GM21723 (cell line): Measurements from ENCODE around the gene CEP170B.
"Not testable (repeated sequence)": the region's sequence is repeated elsewhere in the genome, so short reads cannot be mapped to it uniquely, and the experiment has no call there.

ENCODE experiments used
- ATAC-seq: cut with Tn5 transposase; IDR thresholded peaks from one replicate; pipeline ENCODE4 v1.9.1; 2021; ENCODE audit warnings: mild to moderate bottlenecking, moderate library complexity; ENCODE audit not compliant: unreplicated experiment

The CEP170B gene

DNA sequence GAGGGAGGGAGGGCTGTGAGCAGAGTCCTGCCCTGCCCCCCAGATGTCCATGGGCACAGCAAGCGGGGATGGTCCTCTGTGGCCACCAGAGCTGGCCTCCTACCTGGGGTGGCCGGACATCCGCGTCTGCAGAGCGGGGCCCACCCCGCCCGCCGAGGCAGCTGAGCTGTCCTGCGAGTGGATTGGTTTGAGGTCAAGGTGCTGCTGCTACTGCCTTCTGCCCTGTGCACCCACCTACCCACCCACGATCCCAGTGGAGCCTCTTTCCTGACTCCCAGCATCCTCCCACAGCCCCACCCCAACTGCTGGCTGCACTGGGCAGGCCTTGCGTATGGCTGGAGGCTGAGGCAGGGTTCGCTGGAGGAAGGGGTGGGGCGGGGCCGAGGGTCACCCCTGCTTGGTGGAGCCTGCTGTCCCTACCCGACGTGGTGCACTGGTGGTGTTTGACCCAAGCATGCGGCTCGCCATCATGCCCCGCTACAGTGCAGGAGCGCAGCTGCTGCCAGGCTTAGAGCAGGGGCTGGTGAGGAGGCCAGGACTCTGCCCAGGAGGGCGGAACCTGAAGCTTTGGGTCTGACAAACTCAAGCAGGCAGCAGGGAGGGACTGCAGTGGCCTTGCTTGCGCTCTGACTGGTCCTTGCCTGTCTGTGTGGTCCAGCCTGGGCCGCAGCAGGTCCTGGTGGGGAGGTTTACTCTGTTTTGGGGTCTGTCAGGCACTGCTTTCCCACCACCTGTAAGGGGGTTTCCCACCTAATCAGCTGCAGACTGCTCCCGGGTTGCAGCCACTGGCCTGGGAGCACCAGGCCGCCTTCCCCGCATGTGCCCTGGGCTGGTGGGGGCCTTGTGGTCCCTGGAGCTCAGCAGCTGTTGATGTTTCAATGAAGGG is 23.7 kb downstream of the CEP170B start:
- no peak for ATAC-seq

DNA sequence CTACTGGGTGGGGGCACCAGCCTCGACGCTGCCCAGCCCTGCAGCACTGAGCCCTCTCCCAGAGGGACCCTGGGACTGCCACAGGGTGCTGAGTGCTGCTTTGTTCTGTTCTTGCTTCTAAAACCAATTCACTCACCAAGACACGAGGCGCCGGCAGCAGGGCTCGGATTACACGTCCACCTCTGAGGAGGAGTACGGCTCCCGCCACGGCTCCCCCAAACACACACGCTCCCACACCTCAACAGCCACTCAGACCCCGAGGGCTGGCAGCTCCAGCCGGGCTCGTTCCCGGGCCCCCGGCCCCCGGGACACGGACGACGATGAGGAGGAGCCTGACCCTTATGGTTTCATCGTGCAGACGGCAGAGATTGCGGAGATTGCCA is 24.3 kb downstream of the CEP170B start:
- no peak for ATAC-seq

DNA sequence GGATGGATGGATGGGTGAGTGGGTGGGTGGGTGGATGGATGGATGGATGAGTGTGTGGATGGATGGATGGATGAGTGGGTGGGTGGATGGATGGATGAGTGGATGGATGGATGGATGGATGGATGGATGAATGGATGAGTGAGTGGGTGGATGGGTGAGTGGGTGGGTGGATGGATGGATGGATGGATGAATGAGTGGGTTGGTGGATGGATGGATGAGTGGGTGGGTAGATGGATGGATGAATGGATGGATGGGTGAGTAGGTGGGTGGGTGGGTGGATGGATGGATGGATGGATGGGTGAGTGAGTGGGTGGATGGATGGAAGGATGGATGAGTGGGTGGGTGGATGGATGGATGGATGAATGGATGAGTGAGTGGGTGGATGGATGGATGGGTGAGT is 25.2 kb downstream of the CEP170B start:
- ATAC-seq = not testable (repeated sequence)

DNA sequence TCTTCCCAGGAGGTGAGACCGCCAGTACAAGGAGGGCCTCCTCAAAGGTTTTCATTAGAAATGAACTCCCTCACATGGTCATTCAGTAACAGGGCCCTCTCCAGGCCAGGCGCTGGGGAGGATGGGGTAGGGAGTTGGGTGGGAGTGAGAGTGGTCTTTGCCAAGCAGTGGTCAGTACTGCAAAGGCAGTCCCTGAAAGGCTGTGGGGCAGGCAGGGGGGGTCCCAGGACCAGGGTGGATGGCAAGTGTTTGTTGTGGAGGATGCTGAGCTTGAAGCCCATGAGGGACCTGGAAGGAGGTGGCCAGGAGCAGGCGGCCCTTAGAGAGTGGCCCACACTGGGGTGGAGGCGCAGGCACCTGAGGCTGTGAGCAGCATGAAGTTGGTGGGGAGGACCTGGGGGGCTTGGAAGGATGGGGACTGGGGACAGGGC is 26.1 kb downstream of the CEP170B start:
- ATAC-seq = no peak

DNA sequence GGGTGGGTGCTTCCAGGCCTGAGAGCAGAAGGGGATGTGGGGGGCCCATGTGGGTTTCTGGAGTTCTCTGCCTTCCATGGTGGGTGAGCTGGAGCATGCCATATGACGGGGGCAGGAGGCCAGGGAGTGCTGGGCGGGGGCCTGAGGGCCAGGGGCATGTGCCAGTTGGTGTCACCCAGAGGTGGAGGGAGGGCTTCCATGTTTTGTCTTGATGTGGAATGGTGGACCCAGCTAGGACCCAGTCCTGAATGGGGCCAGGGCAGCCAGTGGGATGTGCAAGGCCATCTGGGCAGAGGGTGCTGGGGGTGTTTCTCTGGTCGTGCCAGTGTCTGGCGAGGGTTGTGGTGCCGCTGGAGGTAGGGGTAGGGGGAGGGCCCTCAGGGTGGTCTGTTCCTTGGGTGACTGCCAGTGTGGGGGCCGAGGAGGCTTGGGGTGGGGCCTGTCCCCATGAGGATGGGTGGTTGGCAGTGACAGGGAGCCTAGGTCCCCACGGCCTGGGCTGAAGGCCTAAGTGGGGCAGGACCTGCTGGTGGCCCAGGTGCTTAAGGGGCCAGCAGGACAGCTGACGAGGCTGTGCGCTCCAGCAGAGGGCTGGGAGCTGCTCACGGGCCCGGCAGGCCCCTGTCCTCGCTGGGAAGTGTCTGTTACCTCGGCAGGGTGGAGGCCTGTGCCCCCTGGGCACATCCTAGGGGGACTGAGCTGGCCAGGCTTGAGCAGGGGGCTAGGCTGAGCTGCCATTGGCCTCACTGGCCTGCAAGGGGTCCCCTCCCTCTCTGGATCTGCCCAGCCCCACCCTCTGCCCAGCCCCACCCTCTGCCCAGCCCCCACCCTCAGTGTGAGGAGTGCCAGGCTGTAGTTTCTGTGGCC is 26.8 kb downstream of the CEP170B start:
- ATAC-seq = no peak

DNA sequence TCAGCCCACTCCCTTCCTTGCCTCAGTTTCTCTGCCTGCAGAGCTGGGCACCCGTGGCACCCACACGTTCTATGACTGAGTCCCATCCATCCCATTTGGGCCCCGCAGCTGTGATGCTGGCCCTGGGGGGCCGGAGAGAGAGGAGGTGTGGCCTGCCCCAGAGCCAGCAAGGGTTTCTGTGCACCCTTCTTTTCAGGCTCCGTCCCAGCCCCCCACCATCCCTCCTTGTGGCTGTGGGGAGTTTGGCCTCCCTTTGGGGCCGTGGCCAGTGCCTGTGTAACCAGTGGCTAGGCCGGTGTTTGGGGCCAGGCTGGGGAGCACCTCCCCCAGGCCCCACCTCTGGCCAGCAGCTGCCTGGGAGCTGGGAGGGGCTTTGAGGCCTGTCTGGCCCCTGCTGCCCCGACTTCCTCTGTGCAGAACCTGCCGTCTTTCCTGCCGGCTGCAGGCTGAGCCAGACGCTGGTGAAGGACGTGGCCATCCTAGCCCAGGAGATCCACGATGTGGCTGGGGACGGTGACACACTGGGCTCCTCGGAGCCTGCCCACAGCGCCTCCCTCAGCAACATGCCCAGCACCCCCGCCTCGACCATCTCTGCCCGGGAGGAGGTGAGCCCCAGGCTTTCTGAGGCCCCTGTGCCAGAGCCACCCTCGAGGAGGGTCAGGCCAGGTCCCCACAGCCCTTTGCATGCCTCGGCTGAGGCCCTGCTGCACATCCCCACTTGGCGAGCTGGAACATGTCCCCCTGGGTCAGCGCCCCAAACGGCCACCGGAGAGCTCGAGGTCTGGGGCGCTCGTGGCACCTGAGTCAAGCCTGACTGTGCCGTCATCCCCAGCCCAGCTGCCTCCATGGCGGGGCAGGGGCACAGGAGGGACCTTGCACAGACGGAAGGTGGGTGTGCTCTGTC is 27.7 kb downstream of the CEP170B start:
- no peak for ATAC-seq

DNA sequence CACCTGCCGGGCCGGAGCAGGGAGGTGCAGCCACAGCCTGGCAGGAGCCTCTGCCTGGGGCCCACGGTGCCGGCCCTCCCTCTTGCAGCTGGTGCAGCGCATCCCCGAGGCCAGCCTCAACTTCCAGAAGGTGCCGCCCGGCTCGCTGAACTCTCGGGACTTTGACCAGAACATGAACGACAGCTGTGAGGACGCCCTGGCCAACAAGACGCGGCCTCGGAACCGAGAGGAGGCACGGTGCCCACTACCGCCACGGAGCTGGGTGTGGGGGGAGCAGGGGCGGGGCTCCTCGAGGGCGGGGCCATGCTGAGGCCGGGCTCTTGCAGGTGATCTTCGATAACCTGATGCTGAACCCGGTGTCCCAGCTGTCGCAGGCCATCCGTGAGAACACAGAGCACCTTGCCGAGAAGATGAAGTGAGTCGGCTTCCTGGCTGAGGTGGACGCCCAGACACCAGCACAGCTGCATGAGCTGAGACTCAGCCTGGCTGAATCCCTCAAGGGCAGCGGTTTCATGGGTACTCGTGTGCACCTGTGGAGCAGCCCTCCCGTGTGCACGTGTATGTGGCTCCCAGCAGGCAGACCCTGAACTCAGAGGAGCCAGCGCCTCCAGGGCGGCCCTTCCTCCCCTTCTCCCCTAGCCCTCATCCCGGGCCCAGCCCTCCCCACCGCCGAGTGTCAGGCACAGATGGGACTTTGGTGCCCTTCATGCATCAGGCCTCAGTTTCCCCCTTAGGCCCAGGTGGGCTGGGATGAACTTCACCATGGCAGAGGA is 28.6 kb downstream of the CEP170B start:
- ATAC-seq = no peak

DNA sequence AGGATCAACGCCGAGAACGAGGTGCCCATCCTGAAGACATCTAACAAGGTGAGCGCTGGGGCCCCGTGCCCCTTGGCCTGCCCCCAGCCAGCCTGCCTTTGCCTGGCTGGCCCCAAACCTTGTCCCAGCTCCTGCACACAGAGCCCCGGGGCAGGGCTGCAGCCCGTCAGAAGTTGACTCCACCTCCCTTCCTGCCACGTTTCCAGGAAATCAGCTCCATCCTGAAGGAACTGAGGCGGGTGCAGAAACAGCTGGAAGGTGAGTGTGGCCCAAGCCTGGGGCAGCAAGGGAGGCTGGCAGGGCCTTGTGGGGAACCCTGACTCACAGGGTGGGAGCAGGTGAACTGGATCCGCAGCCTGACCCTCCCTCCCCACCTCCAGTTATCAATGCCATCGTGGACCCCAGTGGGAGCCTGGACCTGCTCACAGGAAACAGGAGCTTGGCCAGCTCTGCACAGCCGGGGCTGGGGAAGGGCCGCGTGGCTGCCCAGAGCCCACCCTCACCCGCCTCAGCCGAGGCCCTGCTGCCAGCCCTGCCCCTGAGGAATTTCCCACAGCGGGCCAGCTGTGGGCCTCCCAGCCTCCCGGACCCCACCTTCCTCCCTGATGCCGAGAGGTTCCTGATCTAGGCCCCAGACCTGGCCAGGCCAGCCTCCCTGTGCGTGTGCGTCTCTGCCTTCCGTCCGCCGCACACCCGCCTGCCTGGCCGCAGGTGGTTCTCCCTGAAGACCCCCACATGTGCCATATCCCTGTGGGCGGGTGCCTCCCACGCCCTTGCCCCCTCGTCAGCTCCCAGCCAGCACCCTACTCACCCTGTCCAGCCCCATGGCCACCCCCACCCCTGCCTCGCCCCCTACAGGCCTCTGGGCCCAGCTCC is 29.5 kb downstream of the CEP170B start:
- no peak for ATAC-seq

DNA sequence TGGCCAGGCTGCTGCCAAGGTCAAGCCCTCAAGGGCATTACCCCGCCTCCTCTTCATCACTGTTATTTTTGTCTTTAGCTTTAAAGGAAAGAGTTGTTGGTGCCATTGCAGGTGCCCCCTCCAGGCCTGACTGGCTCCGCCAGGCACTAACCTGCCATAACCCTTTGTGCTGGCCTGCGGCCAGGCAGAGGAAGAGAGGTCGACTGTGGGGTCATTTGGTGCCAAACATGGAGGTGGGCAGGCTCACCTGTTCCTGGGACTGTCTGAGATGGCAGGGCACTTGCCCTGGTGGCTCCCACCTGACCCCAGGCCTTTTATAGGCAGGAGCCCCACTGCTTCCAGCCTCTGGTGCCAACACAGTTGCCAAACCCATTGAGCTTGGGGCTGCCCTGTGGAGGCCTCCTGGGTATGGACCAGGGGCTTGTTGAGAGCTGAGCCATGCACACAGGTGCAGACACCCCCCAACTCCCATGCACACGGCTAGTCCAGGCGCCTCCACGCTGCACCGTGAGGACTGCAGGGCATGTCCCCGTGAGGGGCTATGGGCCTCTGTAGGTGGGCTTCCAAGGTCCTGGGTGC is 30.2 kb downstream of the CEP170B start:
- ATAC-seq = no peak

DNA sequence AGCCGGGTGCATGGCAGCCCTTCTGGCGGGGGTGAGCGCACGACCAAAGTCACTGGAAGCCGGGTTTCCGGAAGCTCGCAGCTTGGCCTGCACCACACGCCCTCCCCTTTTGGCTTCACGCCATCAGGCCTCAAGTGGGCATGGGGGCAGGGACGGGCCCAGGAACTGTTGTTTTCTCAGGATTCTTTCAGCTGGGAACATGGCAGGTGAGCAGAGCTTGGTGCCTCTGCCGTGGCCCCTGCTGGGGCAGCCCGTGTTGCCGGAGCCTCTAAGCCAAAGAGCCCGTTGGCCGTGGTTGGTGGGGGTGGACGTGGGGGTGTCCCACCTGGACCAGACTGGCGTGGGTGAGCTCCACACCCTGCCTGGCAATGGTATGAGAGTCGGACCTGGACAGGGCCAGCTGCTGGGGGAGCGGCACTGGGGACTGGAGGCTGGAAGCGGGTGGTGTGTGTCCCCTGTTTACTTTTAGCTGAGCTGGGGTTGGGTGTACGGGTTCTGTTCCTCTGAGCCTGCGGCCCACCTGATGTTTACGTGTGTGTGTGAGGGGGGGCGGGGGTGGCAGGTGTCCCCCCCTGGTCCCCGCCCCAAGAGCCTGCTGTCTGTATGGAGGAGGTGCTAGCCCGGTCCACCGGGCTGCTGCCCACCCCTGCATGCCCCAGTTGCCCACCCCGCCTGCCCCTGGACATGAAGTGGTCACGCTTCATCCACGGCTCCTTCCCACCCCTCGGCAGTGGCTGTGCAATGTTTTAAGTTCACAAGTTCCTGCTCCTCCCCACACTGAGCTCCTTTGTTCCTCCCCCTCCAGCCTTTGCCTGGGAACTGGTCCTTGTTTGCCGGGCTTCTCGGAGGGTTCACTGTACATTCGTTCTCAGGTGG is 31.0 kb downstream of the CEP170B start:
- ATAC-seq = no peak

DNA sequence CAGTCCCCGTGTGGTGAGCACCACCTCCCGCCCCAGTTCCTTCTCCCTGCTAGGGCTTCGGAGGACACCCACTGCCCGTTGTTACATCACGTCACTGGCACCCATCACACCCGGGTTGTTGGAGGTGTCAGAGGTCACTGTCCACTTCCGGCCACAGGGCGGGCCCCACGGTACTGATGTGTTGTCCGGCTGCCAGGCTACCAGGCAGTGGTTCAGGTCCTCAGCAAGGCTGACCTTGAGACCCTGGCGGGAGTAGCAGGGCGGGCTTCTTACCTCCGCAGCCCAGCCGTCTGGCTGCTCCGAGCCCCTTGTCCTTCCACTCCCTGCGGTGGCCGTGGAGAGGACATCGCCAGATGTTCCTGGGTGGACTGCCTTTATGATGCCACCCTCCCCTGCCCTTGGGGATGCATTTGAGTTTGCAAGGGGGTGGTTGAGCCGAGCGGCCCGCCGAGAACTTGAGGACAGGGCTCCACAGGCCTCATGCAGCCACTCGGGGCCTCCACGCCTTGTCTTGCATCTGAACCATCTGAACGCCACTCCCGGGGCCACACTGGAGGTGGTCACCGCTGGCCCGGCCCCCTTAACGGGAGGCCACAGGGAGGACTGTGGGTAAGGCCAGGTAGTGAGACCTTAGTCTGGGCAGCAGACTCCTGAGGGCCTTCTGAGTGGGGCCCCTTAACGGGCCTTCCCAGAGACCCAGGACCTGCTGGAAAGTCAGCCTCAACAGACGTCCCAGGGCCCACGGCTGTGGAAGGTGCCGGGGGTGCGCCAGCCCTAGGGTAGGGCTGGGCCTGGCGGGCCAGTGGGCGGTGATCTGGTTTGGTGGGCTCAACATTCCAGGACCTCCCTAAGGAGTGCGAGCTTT is 32.5 kb downstream of the CEP170B start:
- no peak for ATAC-seq

DNA sequence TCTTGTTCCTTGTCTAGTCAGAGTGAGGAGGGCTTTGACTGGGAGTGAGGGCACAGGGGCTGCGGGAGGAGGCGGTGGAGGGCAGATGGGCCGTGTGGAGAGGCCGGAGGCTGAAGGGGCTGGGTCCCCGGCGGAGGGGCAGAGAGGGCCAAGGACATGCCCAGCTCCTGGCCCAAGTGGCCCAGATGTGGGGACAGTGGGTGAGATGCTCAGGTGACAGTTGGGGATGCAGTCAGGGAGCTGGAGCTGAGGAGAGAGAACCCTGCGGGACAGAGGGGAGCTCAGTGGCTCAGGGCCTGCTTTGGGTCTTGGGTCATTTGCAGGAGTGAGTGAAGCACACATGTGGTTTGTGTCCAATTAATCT is 33.1 kb downstream of the CEP170B start:
- no peak for ATAC-seq

DNA sequence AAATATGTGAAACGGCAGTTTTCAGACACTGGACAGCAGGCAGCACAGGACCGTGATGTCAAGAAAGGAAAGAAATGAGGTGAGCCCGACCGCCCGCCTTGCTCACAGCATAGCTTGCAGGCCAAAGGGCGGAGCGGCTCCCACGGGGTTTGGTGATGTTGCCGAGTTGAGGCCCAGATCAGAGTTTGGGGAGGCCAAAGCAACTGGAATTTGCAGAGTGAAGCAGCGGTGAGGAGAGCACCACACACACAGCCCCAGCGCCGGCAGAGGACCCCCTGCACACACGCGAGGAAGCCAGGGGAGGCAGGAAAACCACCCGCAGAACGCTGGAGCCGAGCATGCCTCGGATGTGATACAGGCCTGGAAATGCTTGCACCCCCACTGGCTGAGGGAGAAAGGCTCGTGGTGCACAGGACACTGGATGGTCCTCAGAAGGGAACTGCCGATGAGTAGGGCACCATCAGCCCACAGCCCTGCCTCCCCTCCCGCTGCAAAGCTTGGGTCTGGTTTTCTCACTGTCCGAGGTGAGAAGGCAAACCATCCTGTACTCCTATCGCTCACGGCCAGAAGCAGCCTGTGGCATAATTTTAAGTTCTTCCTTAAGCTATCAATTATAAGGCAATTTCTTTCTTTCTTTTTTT is 33.9 kb downstream of the CEP170B start:
- no peak for ATAC-seq

DNA sequence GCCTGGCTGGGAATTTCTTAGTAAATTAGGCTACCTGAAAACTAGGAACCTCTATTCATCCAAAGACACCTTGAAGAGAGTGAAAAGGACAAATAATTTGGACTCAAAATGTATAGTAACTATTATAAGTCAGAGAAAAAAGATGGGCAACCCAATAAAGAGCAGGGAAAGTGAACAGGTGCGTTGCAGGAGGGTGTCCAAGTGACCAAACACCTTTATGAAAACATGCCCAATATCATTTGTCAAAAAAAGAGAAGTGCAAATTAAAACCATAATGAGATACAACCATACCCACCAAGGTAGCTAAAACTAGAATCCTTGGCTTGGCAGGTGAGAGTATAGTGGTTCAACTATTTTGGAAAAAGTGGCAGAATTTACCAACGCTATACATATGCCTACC is 34.7 kb downstream of the CEP170B start:
- ATAC-seq = no peak

DNA sequence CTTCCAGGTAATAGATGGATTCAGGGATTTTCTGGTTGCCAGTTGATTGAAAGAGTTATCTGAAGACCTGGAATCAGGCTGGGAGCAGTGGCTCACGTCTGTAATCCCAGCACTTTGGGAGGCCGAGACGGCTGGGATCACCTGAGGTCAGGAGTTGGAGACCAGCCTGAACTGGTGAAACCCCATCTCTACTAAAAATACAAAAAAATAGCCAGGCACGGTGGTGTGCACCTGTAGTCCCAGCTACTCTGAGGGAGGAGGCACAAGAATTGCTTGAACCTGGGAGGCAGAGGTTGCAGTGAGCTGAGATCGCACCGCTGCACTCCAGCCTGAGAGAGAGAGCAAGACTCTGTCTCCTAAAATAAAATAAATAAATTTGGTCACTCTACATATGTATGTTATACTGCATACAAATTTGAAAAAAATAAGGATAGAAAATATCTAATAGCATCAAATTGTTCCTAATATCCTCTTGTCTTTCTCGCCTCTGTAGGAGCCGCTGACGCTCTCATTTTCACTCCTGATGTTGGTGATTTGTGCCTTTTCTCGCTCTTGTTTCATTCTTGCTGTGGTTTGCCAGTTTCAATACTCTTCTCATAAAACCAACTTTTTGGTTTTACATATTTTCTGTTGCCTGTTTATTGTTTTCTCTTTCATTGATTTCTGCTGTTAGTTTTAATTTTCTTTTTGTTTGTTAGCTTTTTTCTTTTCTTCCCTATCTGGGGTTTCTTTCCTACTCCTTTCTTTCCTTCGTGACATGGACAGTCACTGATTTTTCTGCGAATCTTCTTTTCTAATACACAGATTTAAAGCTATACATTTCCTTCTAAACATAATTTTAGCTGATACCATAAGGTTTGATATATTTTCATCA is 35.8 kb downstream of the CEP170B start:
- no peak for ATAC-seq

DNA sequence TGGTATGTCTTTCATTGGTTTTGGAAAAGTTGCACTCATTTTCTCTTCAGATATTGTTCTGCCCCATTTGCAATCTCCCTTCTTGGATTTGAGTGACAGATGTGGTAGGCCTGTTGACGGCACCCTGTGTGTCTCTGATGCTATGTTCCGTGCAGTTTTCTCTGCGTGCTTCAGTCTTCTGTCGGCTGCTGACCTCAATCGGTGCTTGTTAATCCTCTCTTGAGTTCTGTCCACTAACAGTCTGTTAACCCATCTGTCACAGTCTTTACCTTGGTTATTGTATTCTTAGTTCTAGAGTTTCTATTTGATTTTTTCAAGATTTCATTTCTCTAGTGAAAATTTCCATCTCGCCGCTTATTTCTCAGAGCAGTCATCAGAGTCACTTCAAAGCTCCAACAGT is 38.9 kb downstream of the CEP170B start:
- ATAC-seq = no peak
